Measurements from ENCODE around the gene NUDT8. TPM values are rescaled to one million over a fixed set of nuclear protein-coding genes. Genes with fewer than 3 reads are reported as not detected.

Gene NUDT8
- polyA plus RNA-seq, 1 donor (not counting 4 experiments of a cell fraction or from before 2014, with no cell fraction given) = 1.1 TPM

DNA sequence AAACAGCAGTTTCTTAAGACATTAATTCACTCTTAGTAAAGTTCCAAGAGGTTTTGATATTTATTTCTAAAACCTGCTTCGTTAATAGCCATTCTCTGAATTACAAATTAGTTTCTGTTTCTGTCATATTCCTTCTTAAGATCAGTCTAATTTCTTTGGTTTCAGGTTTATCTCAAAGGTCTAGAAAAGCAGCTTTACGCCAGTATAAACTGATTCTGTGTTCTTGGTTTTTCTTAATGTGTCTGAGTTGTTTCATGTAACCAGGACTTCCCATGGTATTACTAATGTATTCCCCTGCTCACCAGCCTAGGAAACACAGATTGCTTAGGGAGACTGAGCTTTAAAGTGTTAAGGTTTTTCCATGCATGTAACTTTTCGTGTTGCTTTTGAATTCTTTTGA, 27.6 kb upstream of the NUDT8 start:
- dilution Hi-C loops (cut with MboI; ENCODE audit: extremely low pct_ligation_motif_present, low sequenced_read_pairs) = no loop called here
- Histone ChIP-seq H4K20me1 (ENCODE audit: control insufficient read depth, extremely low read depth, insufficient read depth, low read length) (no peaks in the 10 kb centered on the region), H3K27ac (ENCODE audit: control insufficient read depth, insufficient read depth, low read length) (peak overlapping the region; percentile 23), H3K9ac (ENCODE audit: control insufficient read depth, extremely low read depth, insufficient read depth, low read length) (no peak overlapping the region), H3K9me1 (ENCODE audit: control insufficient read depth, extremely low read depth, insufficient read depth, low read length) (no peaks in the 10 kb centered on the region), H3K9me3 (ENCODE audit: control insufficient read depth, low read depth, low read length) (no peaks in the 10 kb centered on the region), H3K27me3 (ENCODE audit: control insufficient read depth, extremely low read depth, insufficient read depth, low read length) (no peaks in the 10 kb centered on the region), H2AFZ (ENCODE audit: control insufficient read depth, low read length) (no peak overlapping the region), H3K4me2 (ENCODE audit: control insufficient read depth, extremely low read depth, insufficient read depth, low read depth, low read length) (no peak overlapping the region), H3K79me2 (ENCODE audit: control insufficient read depth, insufficient read depth, low read length) (no peaks in the 10 kb centered on the region), H3K4me3 (ENCODE audit: control insufficient read depth in 2 of 3, extremely low read depth in 1 of 3, insufficient read depth in 2 of 3, low read depth in 1 of 3, low read length in 3 of 3) (no peak overlapping the region), H3K4me1 (ENCODE audit: control insufficient read depth, extremely low read depth, insufficient read depth, low read length) (peaks cover 20% of the 10 kb centered on the region), H3K36me3 (ENCODE audit: control insufficient read depth in 2 of 2, extremely low read depth in 1 of 2, insufficient read depth in 2 of 2, low read length in 2 of 2) (no peaks in the 10 kb centered on the region)
- DNase-seq (ENCODE audit: low read depth, low spot score) = no peak
- TF ChIP-seq, protein P1, sequence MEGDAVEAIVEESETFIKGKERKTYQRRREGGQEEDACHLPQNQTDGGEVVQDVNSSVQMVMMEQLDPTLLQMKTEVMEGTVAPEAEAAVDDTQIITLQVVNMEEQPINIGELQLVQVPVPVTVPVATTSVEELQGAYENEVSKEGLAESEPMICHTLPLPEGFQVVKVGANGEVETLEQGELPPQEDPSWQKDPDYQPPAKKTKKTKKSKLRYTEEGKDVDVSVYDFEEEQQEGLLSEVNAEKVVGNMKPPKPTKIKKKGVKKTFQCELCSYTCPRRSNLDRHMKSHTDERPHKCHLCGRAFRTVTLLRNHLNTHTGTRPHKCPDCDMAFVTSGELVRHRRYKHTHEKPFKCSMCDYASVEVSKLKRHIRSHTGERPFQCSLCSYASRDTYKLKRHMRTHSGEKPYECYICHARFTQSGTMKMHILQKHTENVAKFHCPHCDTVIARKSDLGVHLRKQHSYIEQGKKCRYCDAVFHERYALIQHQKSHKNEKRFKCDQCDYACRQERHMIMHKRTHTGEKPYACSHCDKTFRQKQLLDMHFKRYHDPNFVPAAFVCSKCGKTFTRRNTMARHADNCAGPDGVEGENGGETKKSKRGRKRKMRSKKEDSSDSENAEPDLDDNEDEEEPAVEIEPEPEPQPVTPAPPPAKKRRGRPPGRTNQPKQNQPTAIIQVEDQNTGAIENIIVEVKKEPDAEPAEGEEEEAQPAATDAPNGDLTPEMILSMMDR (optimal IDR thresholded peaks at IDR 0.05 in 1 of 3, IDR thresholded peaks at IDR 0.05 in 1 of 3, conservative IDR thresholded peaks at IDR 0.05 in 1 of 3; ENCODE audit: extremely low read depth in 1 of 3, insufficient read depth in 2 of 3, low read length in 3 of 3) = no peak
- TF ChIP-seq EZH2 (IDR thresholded peaks at IDR 0.05; ENCODE audit: low read length) = no peak
- FAIRE-seq = no peak

DNA sequence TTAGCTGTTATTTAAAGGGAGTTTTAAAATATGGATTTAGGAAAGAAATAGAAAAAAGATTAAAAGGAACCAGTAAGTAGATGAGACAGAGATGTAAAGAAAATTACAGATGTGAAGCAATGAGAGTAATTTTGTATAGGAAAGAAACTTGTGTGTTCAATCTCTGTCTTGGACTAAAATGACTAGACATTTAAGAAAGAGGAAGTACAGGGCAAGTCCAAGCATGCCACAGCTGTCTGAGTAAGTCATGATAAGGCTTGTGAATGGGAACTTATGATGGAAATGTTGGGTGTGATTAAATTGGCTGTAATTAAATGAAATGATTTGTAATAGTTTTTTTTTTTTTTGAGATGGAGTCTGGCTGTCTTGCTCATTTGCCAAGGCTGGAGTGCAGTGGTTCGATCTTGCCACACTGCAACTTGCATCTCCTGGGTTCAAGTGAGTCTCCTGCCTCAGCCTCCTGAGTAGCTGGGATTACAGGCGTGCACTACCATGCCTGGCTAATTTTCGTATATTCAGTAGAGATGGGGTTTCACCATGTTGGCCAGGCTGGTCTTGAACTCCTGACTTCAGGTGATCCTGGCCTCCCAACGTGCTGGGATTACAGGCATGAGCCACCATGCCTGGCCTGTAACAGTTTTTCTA, 26.7 kb upstream of the NUDT8 start:
- Histone ChIP-seq H3K9ac (ENCODE audit: control insufficient read depth, extremely low read depth, insufficient read depth, low read length) (no peak overlapping the region), H3K27me3 (ENCODE audit: control insufficient read depth, extremely low read depth, insufficient read depth, low read length) (no peaks in the 10 kb centered on the region), H3K36me3 (ENCODE audit: control insufficient read depth in 2 of 2, extremely low read depth in 1 of 2, insufficient read depth in 2 of 2, low read length in 2 of 2) (no peaks in the 10 kb centered on the region), H3K4me3 (ENCODE audit: control insufficient read depth in 2 of 3, extremely low read depth in 1 of 3, insufficient read depth in 2 of 3, low read depth in 1 of 3, low read length in 3 of 3) (peak overlapping the region in 1 of 3 experiments; percentile 27), H3K4me2 (ENCODE audit: control insufficient read depth, extremely low read depth, insufficient read depth, low read depth, low read length) (peak overlapping the region; percentile 46), H2AFZ (ENCODE audit: control insufficient read depth, low read length) (no peak overlapping the region), H4K20me1 (ENCODE audit: control insufficient read depth, extremely low read depth, insufficient read depth, low read length) (no peaks in the 10 kb centered on the region), H3K79me2 (ENCODE audit: control insufficient read depth, insufficient read depth, low read length) (no peaks in the 10 kb centered on the region), H3K9me3 (ENCODE audit: control insufficient read depth, low read depth, low read length) (no peaks in the 10 kb centered on the region), H3K27ac (ENCODE audit: control insufficient read depth, insufficient read depth, low read length) (peak overlapping the region; percentile 71), H3K9me1 (ENCODE audit: control insufficient read depth, extremely low read depth, insufficient read depth, low read length) (no peaks in the 10 kb centered on the region), H3K4me1 (ENCODE audit: control insufficient read depth, extremely low read depth, insufficient read depth, low read length) (peaks cover 22% of the 10 kb centered on the region)
- TF ChIP-seq, protein P1 (optimal IDR thresholded peaks at IDR 0.05 in 1 of 3, IDR thresholded peaks at IDR 0.05 in 1 of 3, conservative IDR thresholded peaks at IDR 0.05 in 1 of 3; ENCODE audit: extremely low read depth in 1 of 3, insufficient read depth in 2 of 3, low read length in 3 of 3) = no peak
- TF ChIP-seq EZH2 (IDR thresholded peaks at IDR 0.05; ENCODE audit: low read length) = no peak
- DNase-seq (ENCODE audit: low read depth, low spot score) = peak; percentile 60
- FAIRE-seq = peak; percentile 48
- dilution Hi-C loops (cut with MboI; ENCODE audit: extremely low pct_ligation_motif_present, low sequenced_read_pairs) = no loop called here
